ENCODE results near the gene GJC1.
"Not testable (repeated sequence)": the region's sequence is repeated elsewhere in the genome, so short reads cannot be mapped to it uniquely, and the experiment has no call there.

Gene GJC1

DNA sequence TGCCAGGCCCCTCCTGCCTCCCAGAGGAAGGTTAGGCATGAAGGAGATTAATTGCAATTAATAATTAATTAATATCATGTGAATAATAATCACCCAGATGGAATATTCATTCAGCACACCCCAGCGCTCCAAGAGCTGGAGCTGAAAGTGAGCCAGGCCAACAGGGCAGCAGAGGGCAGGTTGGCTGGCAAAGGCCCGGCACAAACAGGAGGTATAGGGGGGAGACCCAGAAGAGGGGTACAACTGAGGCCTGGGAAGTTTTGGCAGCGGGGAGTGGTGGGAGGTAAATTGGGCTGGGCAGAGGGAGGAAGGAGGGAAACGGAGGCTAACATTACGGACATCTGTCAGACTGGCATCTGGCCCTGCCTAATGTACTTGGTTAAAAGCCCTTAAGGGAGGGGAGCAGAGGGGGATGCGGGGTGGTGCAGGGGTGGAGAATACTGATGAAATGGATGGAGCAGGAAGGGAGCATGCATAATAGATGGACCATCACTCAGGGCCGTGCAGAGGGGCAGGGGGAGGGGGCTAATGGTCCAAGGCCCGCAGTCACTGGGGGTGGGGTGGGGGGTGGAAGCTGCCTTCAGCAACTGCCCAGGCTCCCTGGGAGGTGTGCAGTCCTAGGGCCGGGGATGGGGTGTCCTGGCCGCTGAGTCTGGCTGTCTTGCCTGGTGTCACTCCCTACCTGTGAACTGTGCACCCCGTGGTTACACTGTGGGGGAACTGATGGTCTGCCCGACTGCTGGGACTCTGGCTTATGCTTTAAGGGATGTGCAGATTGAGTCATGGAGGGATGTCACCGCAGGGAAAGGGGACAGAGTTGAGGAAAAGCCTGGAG is 69.4 kb downstream of the GJC1 start:
- H3K4me3 ChIP-seq (ENCODE audit: low read depth, low read length): no peak overlapping the region
- TF ChIP-seq, protein P1, sequence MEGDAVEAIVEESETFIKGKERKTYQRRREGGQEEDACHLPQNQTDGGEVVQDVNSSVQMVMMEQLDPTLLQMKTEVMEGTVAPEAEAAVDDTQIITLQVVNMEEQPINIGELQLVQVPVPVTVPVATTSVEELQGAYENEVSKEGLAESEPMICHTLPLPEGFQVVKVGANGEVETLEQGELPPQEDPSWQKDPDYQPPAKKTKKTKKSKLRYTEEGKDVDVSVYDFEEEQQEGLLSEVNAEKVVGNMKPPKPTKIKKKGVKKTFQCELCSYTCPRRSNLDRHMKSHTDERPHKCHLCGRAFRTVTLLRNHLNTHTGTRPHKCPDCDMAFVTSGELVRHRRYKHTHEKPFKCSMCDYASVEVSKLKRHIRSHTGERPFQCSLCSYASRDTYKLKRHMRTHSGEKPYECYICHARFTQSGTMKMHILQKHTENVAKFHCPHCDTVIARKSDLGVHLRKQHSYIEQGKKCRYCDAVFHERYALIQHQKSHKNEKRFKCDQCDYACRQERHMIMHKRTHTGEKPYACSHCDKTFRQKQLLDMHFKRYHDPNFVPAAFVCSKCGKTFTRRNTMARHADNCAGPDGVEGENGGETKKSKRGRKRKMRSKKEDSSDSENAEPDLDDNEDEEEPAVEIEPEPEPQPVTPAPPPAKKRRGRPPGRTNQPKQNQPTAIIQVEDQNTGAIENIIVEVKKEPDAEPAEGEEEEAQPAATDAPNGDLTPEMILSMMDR (IDR thresholded peaks at IDR 0.05; ENCODE audit: control insufficient read depth, extremely low read depth, insufficient read depth): no peak
- no peak for DNase-seq (ENCODE audit: low read depth)

DNA sequence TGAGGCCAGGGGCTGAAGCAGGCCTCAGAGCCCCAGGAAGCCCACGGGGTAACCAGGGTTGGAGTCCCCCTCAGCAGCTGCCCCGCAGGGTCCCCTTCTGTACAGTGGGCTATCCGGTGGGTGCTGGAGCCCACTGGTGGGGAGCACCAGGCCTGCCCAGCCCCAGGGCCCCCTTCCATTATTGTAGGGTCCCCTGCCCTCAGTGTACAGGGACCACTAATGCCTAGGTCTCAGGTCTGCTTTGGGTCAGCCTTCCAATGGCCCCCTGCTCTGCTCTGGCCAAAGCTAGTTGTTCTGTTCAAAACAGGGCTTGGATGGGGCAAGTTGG is 70.2 kb downstream of the GJC1 start:
- DNase-seq (ENCODE audit: low read depth): no peak
- TF ChIP-seq, protein P1 (IDR thresholded peaks at IDR 0.05; ENCODE audit: control insufficient read depth, extremely low read depth, insufficient read depth): no peak
- peak overlapping the region; percentile 53 for H3K4me3 ChIP-seq (ENCODE audit: low read depth, low read length)

DNA sequence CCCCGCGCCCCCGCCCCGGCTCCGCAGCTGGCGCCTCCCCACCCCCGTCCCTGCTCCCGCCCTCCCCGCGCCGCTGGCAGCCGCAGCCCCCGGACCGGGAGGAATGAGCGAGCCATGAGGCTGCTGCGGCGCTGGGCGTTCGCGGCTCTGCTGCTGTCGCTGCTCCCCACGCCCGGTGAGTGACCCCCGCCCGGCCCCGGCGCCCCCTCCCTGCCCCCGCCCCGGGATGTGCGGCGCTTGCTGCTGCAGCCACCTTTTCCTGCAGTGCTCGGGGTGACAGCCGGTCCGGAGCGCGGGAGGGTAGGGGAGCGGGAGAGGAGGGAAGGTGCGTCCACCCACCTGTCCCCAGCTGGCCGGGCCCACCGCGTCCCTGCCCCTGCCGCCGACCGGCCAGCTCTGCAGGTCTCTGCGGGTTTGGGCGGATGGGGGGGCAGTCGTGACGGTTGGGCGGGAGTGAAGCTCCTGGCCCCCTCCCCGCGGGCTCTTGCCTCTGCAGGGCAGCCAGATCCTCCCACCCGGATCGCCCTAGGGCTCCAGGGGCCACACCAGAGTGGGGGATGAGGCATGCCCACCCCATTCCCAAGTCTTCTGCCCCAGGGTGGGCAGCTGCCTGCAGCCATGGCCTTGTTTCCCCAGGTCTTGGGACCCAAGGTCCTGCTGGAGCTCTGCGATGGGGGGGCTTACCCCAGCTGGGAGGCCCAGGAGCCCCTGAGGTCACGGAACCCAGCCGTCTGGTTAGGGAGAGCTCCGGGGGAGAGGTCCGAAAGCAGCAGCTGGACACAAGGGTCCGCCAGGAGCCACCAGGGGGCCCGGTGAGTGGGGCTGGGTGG is 70.8 kb downstream of the GJC1 start:
- H3K4me3 ChIP-seq (ENCODE audit: low read depth, low read length): peak overlapping the region; percentile 53
- TF ChIP-seq, protein P1 (IDR thresholded peaks at IDR 0.05; ENCODE audit: control insufficient read depth, extremely low read depth, insufficient read depth): no peak
- no peak for DNase-seq (ENCODE audit: low read depth)

DNA sequence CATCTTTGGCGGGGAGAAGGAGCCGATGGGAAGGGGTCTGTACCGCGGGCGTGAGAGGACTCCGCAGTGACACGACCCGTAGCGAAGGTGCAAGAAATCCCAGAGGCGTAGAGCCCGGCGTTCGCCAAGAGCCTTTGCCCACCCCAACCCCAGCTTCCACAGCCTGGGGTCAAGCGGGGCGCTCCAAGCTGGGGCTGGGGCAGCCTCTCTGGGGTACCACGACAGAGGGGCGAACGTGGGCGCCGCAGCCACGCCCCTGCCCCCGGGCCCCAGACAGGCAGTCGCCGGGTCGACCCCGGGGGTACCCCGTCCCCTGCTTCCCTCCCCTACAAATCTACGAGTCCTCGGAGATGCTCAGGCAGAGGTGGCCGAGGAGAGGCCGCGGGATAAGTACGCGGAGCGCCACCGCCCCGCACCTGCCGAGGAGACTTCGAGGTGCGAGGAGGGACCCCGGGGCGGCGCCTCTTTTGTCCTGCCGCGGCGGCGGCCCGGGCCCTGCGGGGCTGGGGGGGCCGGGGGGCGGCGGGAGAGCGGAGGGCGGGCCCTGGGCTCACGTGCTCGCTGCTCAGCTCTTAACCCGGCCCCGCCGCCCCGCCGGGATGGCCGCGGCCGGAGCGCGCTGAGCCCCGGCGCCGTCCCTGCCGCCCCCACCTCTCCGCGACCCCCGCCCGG is 71.5 kb downstream of the GJC1 start, which contains the start of gene ADAM11:
ADAM11 (plus strand) TSS at position 575 of the 672 bp plus-strand sequence. CDS start 212 bp downstream, outside the sequence.
- no peak for DNase-seq (ENCODE audit: low read depth)
- TF ChIP-seq, protein P1 (IDR thresholded peaks at IDR 0.05; ENCODE audit: control insufficient read depth, extremely low read depth, insufficient read depth): no peak
- H3K4me3 ChIP-seq (ENCODE audit: low read depth, low read length): peak within 1 kb of the TSS; percentile 53

DNA sequence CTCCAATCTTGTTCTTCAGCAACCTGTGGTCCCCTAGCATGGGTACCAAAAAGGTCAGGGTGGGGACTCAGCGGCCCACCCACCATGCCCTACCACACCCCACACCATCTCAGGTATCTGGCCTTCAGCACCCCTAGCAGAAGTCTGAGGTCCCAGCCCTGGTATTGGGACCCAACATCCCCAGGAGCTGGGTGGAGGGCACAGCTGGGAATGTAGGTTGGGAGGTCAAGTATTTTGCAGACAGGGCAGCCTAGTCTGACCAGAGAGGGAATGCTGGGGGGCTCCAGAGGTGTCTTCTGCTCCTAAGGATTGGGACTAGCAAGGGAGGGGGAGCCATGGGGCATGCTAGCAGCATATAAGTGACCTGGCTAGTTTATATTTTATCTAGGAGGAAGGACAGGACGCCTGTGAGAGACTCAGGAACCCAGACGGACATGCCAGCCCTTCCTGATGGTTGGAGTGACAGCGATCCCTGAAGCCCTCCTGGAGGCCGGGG is 72.1 kb downstream of the GJC1 start:
- TF ChIP-seq, protein P1 (IDR thresholded peaks at IDR 0.05; ENCODE audit: control insufficient read depth, extremely low read depth, insufficient read depth): no peak
- H3K4me3 ChIP-seq (ENCODE audit: low read depth, low read length): no peak overlapping the region
- no peak for DNase-seq (ENCODE audit: low read depth)

DNA sequence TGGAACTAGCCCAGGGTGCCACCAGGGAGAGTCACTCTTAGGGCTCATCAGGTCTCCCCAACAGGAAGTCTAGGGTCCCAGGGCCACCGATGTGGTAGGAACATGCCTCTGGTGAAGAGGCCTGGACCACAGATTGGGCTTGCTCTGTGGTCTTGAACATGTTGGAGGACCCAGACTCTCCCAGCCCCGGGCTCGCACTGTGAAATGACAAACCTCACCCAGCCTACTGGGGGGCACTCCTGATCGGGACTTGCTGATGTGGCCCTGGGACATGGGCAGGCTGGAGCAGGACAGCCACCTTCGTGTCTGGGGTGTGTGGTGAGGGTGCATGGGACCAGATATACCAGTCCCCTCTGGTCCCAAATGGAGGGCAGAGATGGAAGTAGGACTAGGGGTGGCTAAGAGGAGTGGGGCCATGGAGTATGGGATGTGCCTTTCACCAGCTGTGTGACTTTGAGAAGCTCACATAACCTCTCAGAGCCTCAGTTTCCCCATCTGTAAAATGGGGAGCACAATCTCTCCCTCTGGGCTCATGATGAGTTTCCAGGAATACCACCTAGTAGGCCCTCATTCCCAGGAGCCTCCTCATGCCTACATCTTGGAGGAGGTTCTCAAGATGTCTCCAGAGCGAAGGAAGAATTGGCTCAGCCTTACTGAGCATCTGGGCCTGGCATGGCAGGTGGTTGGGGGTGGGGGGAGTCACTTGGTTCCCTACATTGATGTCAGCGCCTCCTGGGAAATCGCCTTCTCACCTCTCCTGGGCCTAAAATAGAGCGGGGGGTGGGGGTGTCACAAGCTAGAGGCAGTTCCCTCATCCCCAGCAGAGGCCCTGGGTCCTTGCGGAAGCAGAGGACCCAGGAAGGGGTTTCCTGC is 72.8 kb downstream of the GJC1 start:
- no peak overlapping the region for H3K4me3 ChIP-seq (ENCODE audit: low read depth, low read length)
- TF ChIP-seq, protein P1 (IDR thresholded peaks at IDR 0.05; ENCODE audit: control insufficient read depth, extremely low read depth, insufficient read depth): no peak
- DNase-seq (ENCODE audit: low read depth): no peak

DNA sequence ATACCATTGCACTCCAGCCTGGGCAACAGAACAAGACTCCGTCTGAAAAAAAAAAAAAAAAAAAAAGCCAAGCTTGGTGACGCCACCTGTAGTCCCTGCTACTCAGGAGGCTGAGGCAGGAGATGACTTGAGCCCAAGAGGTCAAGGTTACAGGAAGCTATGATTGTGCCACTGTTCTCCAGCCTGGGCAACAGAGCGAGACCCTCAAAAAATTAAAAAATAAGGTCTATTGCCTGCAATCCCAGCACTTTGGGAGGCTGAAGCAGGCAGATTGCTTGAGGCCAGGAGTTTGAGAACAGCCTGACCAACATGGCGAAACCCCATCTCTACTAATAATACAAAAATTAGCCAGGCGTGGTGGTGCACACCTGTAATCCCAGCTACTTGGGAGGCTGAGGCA is 74.9 kb downstream of the GJC1 start:
- DNase-seq (ENCODE audit: low read depth); H3K4me3 ChIP-seq (ENCODE audit: low read depth, low read length): not testable (repeated sequence)

All from LNCaP clone FGC (cell line).